ENCODE data around the gene ZNF165. TPM values are rescaled to one million over a fixed set of nuclear protein-coding genes. Genes with fewer than 3 reads are reported as not detected.

The ZNF165 gene
- total and polyA plus RNA-seq, 2 of the 13 experiments (the other 11 are each of a cell fraction or from before 2014, with no cell fraction given): 0.58 to 8.6 TPM

DNA sequence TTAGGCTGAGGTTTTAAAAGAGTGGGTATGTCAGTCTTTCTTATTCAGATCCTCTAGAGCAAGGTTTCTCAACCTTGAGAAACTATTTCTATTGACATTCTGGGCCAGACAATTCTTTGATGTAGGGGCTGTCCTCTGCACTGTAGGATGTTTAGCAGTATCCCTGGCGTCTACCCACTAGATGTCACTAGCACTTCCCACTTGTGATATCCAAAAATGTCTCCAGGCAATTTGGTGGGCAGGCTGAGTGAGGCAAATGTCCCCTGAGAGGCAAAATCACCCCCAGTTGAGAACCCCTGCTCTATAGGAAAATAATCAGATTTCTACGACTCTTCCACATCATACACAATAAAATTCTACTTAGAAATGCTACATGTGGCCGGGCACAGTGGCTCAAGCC, 53.6 kb downstream of the ZNF165 start (continued):
- TF ChIP-seq, protein P1, sequence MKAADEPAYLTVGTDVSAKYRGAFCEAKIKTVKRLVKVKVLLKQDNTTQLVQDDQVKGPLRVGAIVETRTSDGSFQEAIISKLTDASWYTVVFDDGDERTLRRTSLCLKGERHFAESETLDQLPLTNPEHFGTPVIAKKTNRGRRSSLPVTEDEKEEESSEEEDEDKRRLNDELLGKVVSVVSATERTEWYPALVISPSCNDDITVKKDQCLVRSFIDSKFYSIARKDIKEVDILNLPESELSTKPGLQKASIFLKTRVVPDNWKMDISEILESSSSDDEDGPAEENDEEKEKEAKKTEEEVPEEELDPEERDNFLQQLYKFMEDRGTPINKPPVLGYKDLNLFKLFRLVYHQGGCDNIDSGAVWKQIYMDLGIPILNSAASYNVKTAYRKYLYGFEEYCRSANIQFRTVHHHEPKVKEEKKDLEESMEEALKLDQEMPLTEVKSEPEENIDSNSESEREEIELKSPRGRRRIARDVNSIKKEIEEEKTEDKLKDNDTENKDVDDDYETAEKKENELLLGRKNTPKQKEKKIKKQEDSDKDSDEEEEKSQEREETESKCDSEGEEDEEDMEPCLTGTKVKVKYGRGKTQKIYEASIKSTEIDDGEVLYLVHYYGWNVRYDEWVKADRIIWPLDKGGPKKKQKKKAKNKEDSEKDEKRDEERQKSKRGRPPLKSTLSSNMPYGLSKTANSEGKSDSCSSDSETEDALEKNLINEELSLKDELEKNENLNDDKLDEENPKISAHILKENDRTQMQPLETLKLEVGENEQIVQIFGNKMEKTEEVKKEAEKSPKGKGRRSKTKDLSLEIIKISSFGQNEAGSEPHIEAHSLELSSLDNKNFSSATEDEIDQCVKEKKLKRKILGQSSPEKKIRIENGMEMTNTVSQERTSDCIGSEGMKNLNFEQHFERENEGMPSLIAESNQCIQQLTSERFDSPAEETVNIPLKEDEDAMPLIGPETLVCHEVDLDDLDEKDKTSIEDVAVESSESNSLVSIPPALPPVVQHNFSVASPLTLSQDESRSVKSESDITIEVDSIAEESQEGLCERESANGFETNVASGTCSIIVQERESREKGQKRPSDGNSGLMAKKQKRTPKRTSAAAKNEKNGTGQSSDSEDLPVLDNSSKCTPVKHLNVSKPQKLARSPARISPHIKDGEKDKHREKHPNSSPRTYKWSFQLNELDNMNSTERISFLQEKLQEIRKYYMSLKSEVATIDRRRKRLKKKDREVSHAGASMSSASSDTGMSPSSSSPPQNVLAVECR (CRISPR knock-in tag; IDR thresholded peaks at IDR 0.05; ENCODE audit: borderline replicate concordance): peak; percentile 12; the same call in 1 of the 2 replicates
- TF ChIP-seq ELF3 (CRISPR knock-in tag; IDR thresholded peaks at IDR 0.05) (0 out of 2 replicates have a peak, but pooled peaks have one; percentile 13), MAFK (conservative IDR thresholded peaks at IDR 0.05 in 1 of 2, IDR thresholded peaks at IDR 0.05 in 1 of 2; ENCODE audit: low read length in 2 of 2) (no peak), MXD4 (CRISPR knock-in tag; IDR thresholded peaks at IDR 0.05) (0 out of 2 replicates have a peak, but pooled peaks have one; percentile 34), GATAD1 (CRISPR knock-in tag; IDR thresholded peaks at IDR 0.05) (0 out of 2 replicates have a peak, but pooled peaks have one; percentile 36), ZNF552 (CRISPR knock-in tag; IDR thresholded peaks at IDR 0.05; ENCODE audit: borderline replicate concordance) (no peak), JUND (CRISPR knock-in tag; IDR thresholded peaks at IDR 0.05) (no peak), ZFX (CRISPR knock-in tag; IDR thresholded peaks at IDR 0.05; ENCODE audit: low read depth) (no peak), ZBTB38 (CRISPR knock-in tag; IDR thresholded peaks at IDR 0.05) (no peak), RBM22 (optimal IDR thresholded peaks at IDR 0.05; ENCODE audit: low read length) (no peak), TBL1XR1 (IDR thresholded peaks at IDR 0.05; ENCODE audit: borderline replicate concordance, low read length, partially characterized antibody) (no peak), SMAD3 (CRISPR knock-in tag; IDR thresholded peaks at IDR 0.05) (peak; percentile 36; the same call in 1 of the 2 replicates), GABPB1 (CRISPR knock-in tag; IDR thresholded peaks at IDR 0.05) (0 out of 2 replicates have a peak, but pooled peaks have one; percentile 21), ZNF766 (CRISPR knock-in tag; IDR thresholded peaks at IDR 0.05; ENCODE audit: borderline replicate concordance) (no peak), CHD2 (IDR thresholded peaks at IDR 0.05; ENCODE audit: low read depth, low read length) (no peak), ZNF891 (CRISPR knock-in tag; IDR thresholded peaks at IDR 0.05) (no peak), REL (CRISPR knock-in tag; conservative IDR thresholded peaks at IDR 0.05) (no peak)
- TF ChIP-seq, protein P2, sequence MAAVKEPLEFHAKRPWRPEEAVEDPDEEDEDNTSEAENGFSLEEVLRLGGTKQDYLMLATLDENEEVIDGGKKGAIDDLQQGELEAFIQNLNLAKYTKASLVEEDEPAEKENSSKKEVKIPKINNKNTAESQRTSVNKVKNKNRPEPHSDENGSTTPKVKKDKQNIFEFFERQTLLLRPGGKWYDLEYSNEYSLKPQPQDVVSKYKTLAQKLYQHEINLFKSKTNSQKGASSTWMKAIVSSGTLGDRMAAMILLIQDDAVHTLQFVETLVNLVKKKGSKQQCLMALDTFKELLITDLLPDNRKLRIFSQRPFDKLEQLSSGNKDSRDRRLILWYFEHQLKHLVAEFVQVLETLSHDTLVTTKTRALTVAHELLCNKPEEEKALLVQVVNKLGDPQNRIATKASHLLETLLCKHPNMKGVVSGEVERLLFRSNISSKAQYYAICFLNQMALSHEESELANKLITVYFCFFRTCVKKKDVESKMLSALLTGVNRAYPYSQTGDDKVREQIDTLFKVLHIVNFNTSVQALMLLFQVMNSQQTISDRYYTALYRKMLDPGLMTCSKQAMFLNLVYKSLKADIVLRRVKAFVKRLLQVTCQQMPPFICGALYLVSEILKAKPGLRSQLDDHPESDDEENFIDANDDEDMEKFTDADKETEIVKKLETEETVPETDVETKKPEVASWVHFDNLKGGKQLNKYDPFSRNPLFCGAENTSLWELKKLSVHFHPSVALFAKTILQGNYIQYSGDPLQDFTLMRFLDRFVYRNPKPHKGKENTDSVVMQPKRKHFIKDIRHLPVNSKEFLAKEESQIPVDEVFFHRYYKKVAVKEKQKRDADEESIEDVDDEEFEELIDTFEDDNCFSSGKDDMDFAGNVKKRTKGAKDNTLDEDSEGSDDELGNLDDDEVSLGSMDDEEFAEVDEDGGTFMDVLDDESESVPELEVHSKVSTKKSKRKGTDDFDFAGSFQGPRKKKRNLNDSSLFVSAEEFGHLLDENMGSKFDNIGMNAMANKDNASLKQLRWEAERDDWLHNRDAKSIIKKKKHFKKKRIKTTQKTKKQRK (IDR thresholded peaks at IDR 0.05; ENCODE audit: low read length): no peak
- TF ChIP-seq, protein P3, sequence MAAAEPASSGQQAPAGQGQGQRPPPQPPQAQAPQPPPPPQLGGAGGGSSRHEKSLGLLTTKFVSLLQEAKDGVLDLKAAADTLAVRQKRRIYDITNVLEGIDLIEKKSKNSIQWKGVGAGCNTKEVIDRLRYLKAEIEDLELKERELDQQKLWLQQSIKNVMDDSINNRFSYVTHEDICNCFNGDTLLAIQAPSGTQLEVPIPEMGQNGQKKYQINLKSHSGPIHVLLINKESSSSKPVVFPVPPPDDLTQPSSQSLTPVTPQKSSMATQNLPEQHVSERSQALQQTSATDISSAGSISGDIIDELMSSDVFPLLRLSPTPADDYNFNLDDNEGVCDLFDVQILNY (CRISPR knock-in tag; conservative IDR thresholded peaks at IDR 0.05): no peak
- TF ChIP-seq, protein P4, sequence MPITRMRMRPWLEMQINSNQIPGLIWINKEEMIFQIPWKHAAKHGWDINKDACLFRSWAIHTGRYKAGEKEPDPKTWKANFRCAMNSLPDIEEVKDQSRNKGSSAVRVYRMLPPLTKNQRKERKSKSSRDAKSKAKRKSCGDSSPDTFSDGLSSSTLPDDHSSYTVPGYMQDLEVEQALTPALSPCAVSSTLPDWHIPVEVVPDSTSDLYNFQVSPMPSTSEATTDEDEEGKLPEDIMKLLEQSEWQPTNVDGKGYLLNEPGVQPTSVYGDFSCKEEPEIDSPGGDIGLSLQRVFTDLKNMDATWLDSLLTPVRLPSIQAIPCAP (CRISPR knock-in tag; IDR thresholded peaks at IDR 0.05; ENCODE audit: low read depth): no peak

Measured in HepG2 (cell line).